ENCODE results near the gene KIF13A. TPM values are rescaled to one million over a fixed set of nuclear protein-coding genes. Genes with fewer than 3 reads are reported as not detected.

KIF13A gene
- total and polyA plus RNA-seq, 9 of the 15 experiments (the other 6 are each of a cell fraction or from before 2014, with no cell fraction given) = 3.6 to 44.3 (median 29.7) TPM

DNA sequence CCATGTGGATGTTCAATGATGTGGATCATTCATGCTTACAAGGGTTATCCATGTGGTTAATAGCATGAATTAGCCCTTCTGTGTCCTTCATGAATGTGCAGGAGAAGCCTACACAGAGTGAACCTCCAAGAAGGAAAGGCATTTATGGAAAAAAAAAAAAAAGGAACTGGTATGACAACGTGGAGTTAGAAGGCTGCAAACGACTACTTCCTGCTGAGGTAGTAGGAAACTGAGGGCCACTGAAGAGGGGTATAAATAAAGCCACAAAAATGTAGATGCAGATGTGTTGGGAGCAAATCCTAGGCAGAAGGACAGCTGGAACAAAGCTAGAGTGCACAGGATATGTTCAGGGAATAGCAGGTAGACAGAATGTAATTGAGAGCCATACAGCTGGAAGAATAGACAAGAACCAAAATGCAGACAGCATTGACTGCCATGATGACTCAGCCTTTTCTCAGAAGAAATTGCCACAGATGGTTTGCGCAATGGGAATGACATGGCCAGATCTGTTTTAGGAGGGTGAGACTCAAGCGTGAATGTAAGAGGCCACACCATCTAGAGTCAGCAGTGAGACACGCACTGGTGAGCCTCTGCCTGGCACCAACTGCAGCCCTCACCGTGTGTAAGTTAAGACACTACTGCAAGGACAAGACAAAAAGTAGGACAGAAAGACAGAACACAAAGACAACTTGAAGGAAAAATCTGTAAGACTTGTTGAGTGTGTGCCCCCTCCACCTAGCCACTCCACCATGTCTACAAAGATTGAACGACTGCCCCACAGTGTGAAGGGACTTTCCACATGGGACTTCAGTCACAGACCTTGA, 79.8 kb downstream of the KIF13A start (continued):
- TF ChIP-seq RCOR1 (IDR thresholded peaks at IDR 0.05; ENCODE audit: borderline replicate concordance in 1 of 2, low read depth in 2 of 2, low read length in 2 of 2) (peak in 1 of 2 experiments; percentile 89; a peak in 3 of 4 replicates), ARID3A (IDR thresholded peaks at IDR 0.05; ENCODE audit: borderline replicate concordance, low read depth, low read length) (peak; percentile 86), TAF9B (IDR thresholded peaks at IDR 0.05; ENCODE audit: partially characterized antibody) (peak; percentile 95), MYNN (IDR thresholded peaks at IDR 0.05) (peak; percentile 92; the same call in 1 of the 2 replicates), MYNN (CRISPR knock-in tag; IDR thresholded peaks at IDR 0.05) (no peak), ZNF274 (IDR thresholded peaks at IDR 0.05; ENCODE audit: borderline replicate concordance, low read depth, low read length) (no peak), PTTG1 (tag; IDR thresholded peaks at IDR 0.05; ENCODE audit: low read depth) (peak; percentile 64; the same call in 1 of the 2 replicates), YY1 (IDR thresholded peaks at IDR 0.05; ENCODE audit: borderline replicate concordance in 1 of 3, control insufficient read depth in 1 of 3, extremely low read depth in 1 of 3, insufficient read depth in 3 of 3, insufficient read length in 1 of 3, insufficient replicate concordance in 2 of 3, low read depth in 1 of 3, low read length in 2 of 3) (peak; percentile 67 to 95 (median 77)), HMG20B (CRISPR knock-in tag; IDR thresholded peaks at IDR 0.05) (no peak), GATA2 (CRISPR knock-in tag; IDR thresholded peaks at IDR 0.05) (no peak), ARID1B (IDR thresholded peaks at IDR 0.05) (peak; percentile 97), ARNT (IDR thresholded peaks at IDR 0.05) (peak; percentile 94 to 98), ZC3H11A (IDR thresholded peaks at IDR 0.05; ENCODE audit: low read depth, low read length) (0 out of 2 replicates have a peak, but pooled peaks have one; percentile 41), KLF16 (IDR thresholded peaks at IDR 0.05) (no peak), IRF9 (tag; IDR thresholded peaks at IDR 0.05) (peak; percentile 99), HNRNPH1 (optimal IDR thresholded peaks at IDR 0.05; ENCODE audit: low read depth, low read length) (no peak), POU5F1 (IDR thresholded peaks at IDR 0.05; ENCODE audit: borderline replicate concordance, low read depth, low read length, partially characterized antibody) (no peak), ATF7 (IDR thresholded peaks at IDR 0.05) (peak; percentile 93), FOXM1 (IDR thresholded peaks at IDR 0.05; ENCODE audit: low read depth) (peak; percentile 59; the same call in 1 of the 2 replicates), FOXM1 (CRISPR knock-in tag; IDR thresholded peaks at IDR 0.05; ENCODE audit: low read depth) (no peak)
- TF ChIP-seq, protein P1, sequence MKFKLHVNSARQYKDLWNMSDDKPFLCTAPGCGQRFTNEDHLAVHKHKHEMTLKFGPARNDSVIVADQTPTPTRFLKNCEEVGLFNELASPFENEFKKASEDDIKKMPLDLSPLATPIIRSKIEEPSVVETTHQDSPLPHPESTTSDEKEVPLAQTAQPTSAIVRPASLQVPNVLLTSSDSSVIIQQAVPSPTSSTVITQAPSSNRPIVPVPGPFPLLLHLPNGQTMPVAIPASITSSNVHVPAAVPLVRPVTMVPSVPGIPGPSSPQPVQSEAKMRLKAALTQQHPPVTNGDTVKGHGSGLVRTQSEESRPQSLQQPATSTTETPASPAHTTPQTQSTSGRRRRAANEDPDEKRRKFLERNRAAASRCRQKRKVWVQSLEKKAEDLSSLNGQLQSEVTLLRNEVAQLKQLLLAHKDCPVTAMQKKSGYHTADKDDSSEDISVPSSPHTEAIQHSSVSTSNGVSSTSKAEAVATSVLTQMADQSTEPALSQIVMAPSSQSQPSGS (CRISPR knock-in tag; IDR thresholded peaks at IDR 0.05) = no peak
- TF ChIP-seq, protein P2, sequence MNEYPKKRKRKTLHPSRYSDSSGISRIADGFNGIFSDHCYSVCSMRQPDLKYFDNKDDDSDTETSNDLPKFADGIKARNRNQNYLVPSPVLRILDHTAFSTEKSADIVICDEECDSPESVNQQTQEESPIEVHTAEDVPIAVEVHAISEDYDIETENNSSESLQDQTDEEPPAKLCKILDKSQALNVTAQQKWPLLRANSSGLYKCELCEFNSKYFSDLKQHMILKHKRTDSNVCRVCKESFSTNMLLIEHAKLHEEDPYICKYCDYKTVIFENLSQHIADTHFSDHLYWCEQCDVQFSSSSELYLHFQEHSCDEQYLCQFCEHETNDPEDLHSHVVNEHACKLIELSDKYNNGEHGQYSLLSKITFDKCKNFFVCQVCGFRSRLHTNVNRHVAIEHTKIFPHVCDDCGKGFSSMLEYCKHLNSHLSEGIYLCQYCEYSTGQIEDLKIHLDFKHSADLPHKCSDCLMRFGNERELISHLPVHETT (CRISPR knock-in tag; conservative IDR thresholded peaks at IDR 0.05 in 1 of 2, IDR thresholded peaks at IDR 0.05 in 1 of 2) = peak in 1 of 2 experiments; percentile 92; a peak in 2 of 4 replicates
